Vagina (tissue), 2 donors: ENCODE measurements around the gene PARD3.

ENCODE experiments used
- CTCF ChIP-seq, 3 experiments: fragments of 450-650 bp in 2 of 3; fragments of 200-600 bp in 1 of 3; sonication (generic) in 1 of 3; IDR thresholded peaks; one replicate each; pipeline ENCODE4 v1.5.1; 2017 to 2019; ENCODE audit warnings: antibody characterized with exemption in 3 of 3, mild to moderate bottlenecking in 2 of 3, moderate library complexity in 2 of 3
- POLR2AphosphoS5 ChIP-seq, 2 donors: sonication (generic); formaldehyde crosslinking; IDR thresholded peaks; one replicate each; pipeline ENCODE4 v1.9.0; 2017; ENCODE audit warnings: antibody characterized with exemption in 2 of 2, mild to moderate bottlenecking in 2 of 2, low read depth in 1 of 2; ENCODE audit not compliant: insufficient read depth in 1 of 2

- TF ChIP-seq POLR2AphosphoS5 (IDR thresholded peaks at IDR 0.05; ENCODE audit: insufficient read depth in 1 of 2, low read depth in 1 of 2) = no peak
- no peak for TF ChIP-seq CTCF (IDR thresholded peaks at IDR 0.05)
Measured at GRCh38 chr10:34155812-34156211, 659.3 kb downstream of the PARD3 start.
